ACC112 (cell line): ENCODE data around the gene CYP27C1.
"Not testable (repeated sequence)": the region's sequence is repeated elsewhere in the genome, so short reads cannot be mapped to it uniquely, and the experiment has no call there.

ENCODE experiments used
- H2AFZ ChIP-seq: fragments of 200-600 bp; sonication (generic); one replicate; pipeline ENCODE4 v1.6.0; 2017; ENCODE audit warnings: antibody characterized with exemption, low read length; ENCODE audit not compliant: unreplicated experiment
- H3K27ac ChIP-seq: fragments of 200-600 bp; sonication (generic); 2 replicates; pipeline ENCODE4 v1.5.1; 2014; ENCODE audit warnings: low read depth, mild to moderate bottlenecking, antibody characterized with exemption, low read length, moderate library complexity
- H3K27me3 ChIP-seq: fragments of 200-600 bp; sonication (generic); 2 replicates; pipeline ENCODE4 v1.6.1; 2014; ENCODE audit warnings: mild to moderate bottlenecking, antibody characterized with exemption, low read length, moderate library complexity, mixed read lengths; ENCODE audit not compliant: insufficient read depth
- H3K36me3 ChIP-seq: fragments of 200-600 bp; sonication (generic); 2 replicates; pipeline ENCODE4 v1.6.1; 2016; ENCODE audit warnings: mild to moderate bottlenecking, antibody characterized with exemption, low read length, moderate library complexity, mixed read lengths; ENCODE audit not compliant: insufficient read depth
- H3K4me1 ChIP-seq: fragments of 200-600 bp; sonication (generic); one replicate; pipeline ENCODE4 v1.6.1; 2016; ENCODE audit warnings: low read length, mixed read lengths; ENCODE audit not compliant: insufficient read depth, unreplicated experiment, control insufficient read depth
- H3K4me3 ChIP-seq: fragments of 200-600 bp; sonication (generic); 2 replicates; pipeline ENCODE4 v1.5.1; 2014; ENCODE audit warnings: mild to moderate bottlenecking, low read depth, low read length
- H3K79me2 ChIP-seq: fragments of 200-600 bp; sonication (generic); one replicate; pipeline ENCODE4 v1.6.0; 2016; ENCODE audit warnings: low read length; ENCODE audit not compliant: control insufficient read depth, unreplicated experiment, insufficient read depth

CYP27C1 gene

GRCh38 chr2:127220768-127221527 lies 849 bp upstream of the CYP27C1 start:
- H3K4me3 ChIP-seq: peak overlapping the region; percentile 79
- peaks cover 39% of the 10 kb centered on the region for H3K27me3 ChIP-seq
- H2AFZ ChIP-seq: no peak overlapping the region
- H3K36me3 ChIP-seq: no peaks in the 10 kb centered on the region
- no peak overlapping the region for H3K27ac ChIP-seq
- peaks cover 8% of the 10 kb centered on the region for H3K4me1 ChIP-seq
- H3K79me2 ChIP-seq: no peaks in the 10 kb centered on the region

- Histone ChIP-seq H3K4me1 (no peaks in the 10 kb centered on the region), H3K79me2 (no peaks in the 10 kb centered on the region), H3K27me3 (peaks cover 39% of the 10 kb centered on the region), H3K4me3 (peak overlapping the region; percentile 79), H2AFZ (peak overlapping the region; percentile 45), H3K27ac (no peak overlapping the region), H3K36me3 (no peaks in the 10 kb centered on the region)
Observed at GRCh38 chr2:127219171-127220070, 678 bp downstream of the CYP27C1 start.

- H2AFZ ChIP-seq: no peak overlapping the region
- H3K4me3 ChIP-seq: peak overlapping the region; percentile 79
- H3K36me3 ChIP-seq: no peaks in the 10 kb centered on the region
- no peaks in the 10 kb centered on the region for H3K79me2 ChIP-seq
- H3K27ac ChIP-seq: no peak overlapping the region
- H3K27me3 ChIP-seq: peaks cover 39% of the 10 kb centered on the region
- no peaks in the 10 kb centered on the region for H3K4me1 ChIP-seq
Observed at GRCh38 chr2:127218812-127219170, 1.3 kb downstream of the CYP27C1 start.

GRCh38 chr2:127217470-127218325 lies 2.4 kb downstream of the CYP27C1 start:
- no peak overlapping the region for H3K4me3 ChIP-seq
- H2AFZ ChIP-seq: no peak overlapping the region
- H3K27me3 ChIP-seq: peaks cover 39% of the 10 kb centered on the region
- no peak overlapping the region for H3K27ac ChIP-seq
- H3K36me3 ChIP-seq: no peaks in the 10 kb centered on the region
- H3K4me1 ChIP-seq: no peaks in the 10 kb centered on the region
- H3K79me2 ChIP-seq: no peaks in the 10 kb centered on the region

- H3K27me3 ChIP-seq: peaks cover 39% of the 10 kb centered on the region
- no peak overlapping the region for H3K4me3 ChIP-seq
- H3K27ac ChIP-seq: no peak overlapping the region
- H3K4me1 ChIP-seq: no peaks in the 10 kb centered on the region
- no peak overlapping the region for H2AFZ ChIP-seq
- no peaks in the 10 kb centered on the region for H3K36me3 ChIP-seq
- H3K79me2 ChIP-seq: no peaks in the 10 kb centered on the region
Observed at GRCh38 chr2:127216593-127216992, 3.5 kb downstream of the CYP27C1 start.

- H2AFZ ChIP-seq: no peak overlapping the region
- H3K4me3 ChIP-seq: no peak overlapping the region
- H3K27me3 ChIP-seq: peaks cover 39% of the 10 kb centered on the region
- H3K79me2 ChIP-seq: no peaks in the 10 kb centered on the region
- H3K36me3 ChIP-seq: no peaks in the 10 kb centered on the region
- no peak overlapping the region for H3K27ac ChIP-seq
- no peaks in the 10 kb centered on the region for H3K4me1 ChIP-seq
Observed at GRCh38 chr2:127216095-127216494, 4.0 kb downstream of the CYP27C1 start.

GRCh38 chr2:127214201-127214600 lies 5.9 kb downstream of the CYP27C1 start:
- not testable (repeated sequence) for H3K27ac ChIP-seq, H3K79me2 ChIP-seq, H3K36me3 ChIP-seq, H3K4me3 ChIP-seq, H3K4me1 ChIP-seq, H2AFZ ChIP-seq
- H3K27me3 ChIP-seq: peaks cover 22% of the 10 kb centered on the region

GRCh38 chr2:127208313-127208712 lies 11.8 kb downstream of the CYP27C1 start:
- no peak overlapping the region for H3K4me3 ChIP-seq
- no peak overlapping the region for H2AFZ ChIP-seq

GRCh38 chr2:127205218-127206125 lies 14.6 kb downstream of the CYP27C1 start:
- no peaks in the 10 kb centered on the region for H3K79me2 ChIP-seq
- no peak overlapping the region for H3K27ac ChIP-seq
- no peak overlapping the region for H3K4me3 ChIP-seq
- H3K36me3 ChIP-seq: no peaks in the 10 kb centered on the region
- no peak overlapping the region for H2AFZ ChIP-seq
- H3K4me1 ChIP-seq: no peaks in the 10 kb centered on the region
- peaks cover 7% of the 10 kb centered on the region; the same call in 1 of the 2 replicates for H3K27me3 ChIP-seq

More at GRCh38 chr2:127208313-127208712, 11.8 kb downstream of the CYP27C1 start:
- peaks cover 7% of the 10 kb centered on the region; the same call in 1 of the 2 replicates for H3K27me3 ChIP-seq
- no peak overlapping the region for H3K27ac ChIP-seq
- H3K4me1 ChIP-seq: no peaks in the 10 kb centered on the region
- H3K79me2 ChIP-seq: no peaks in the 10 kb centered on the region
- H3K36me3 ChIP-seq: no peaks in the 10 kb centered on the region
